ENCODE results near the gene SELENOF.

GRCh38 chr1:86913399-86913895 lies 479 bp downstream of the SELENOF start:
- TF ChIP-seq ZNF274 (IDR thresholded peaks at IDR 0.05; ENCODE audit: low read depth, low read length) (no peak), CTCF (IDR thresholded peaks at IDR 0.05 in 2 of 3, conservative IDR thresholded peaks at IDR 0.05 in 1 of 3; ENCODE audit: borderline replicate concordance in 1 of 3, insufficient read depth in 1 of 3, low read depth in 2 of 3, low read length in 2 of 3) (no peak)
